ENCODE measurements around the gene CACNA1B.
"Not testable (repeated sequence)": the region's sequence is repeated elsewhere in the genome, so short reads cannot be mapped to it uniquely, and the experiment has no call there.

DNA sequence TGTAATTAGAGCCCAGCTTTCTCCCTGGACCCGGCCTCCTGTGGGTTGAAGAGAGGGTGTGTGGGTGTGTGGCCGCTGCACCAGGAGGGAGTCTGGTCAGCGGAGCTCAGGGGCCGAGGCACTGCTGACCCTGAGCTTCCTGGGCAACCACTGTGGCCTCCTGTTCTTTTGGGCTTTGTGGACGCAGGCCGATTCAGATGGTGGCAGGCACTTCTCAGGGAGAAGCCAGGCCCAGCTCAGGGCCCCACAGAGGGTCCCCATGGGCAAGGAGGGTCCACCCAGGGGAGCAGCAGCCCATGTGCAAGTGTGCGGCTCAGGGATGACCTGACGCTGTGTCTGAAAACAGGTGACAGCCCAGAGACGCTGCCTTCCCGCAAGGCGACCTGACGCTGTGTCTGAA, 11.0 kb downstream of the CACNA1B start:
- TF ChIP-seq, protein P1, sequence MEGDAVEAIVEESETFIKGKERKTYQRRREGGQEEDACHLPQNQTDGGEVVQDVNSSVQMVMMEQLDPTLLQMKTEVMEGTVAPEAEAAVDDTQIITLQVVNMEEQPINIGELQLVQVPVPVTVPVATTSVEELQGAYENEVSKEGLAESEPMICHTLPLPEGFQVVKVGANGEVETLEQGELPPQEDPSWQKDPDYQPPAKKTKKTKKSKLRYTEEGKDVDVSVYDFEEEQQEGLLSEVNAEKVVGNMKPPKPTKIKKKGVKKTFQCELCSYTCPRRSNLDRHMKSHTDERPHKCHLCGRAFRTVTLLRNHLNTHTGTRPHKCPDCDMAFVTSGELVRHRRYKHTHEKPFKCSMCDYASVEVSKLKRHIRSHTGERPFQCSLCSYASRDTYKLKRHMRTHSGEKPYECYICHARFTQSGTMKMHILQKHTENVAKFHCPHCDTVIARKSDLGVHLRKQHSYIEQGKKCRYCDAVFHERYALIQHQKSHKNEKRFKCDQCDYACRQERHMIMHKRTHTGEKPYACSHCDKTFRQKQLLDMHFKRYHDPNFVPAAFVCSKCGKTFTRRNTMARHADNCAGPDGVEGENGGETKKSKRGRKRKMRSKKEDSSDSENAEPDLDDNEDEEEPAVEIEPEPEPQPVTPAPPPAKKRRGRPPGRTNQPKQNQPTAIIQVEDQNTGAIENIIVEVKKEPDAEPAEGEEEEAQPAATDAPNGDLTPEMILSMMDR (IDR thresholded peaks at IDR 0.05; ENCODE audit: insufficient read depth, low read length): not testable (repeated sequence)
- TF ChIP-seq, protein P2, sequence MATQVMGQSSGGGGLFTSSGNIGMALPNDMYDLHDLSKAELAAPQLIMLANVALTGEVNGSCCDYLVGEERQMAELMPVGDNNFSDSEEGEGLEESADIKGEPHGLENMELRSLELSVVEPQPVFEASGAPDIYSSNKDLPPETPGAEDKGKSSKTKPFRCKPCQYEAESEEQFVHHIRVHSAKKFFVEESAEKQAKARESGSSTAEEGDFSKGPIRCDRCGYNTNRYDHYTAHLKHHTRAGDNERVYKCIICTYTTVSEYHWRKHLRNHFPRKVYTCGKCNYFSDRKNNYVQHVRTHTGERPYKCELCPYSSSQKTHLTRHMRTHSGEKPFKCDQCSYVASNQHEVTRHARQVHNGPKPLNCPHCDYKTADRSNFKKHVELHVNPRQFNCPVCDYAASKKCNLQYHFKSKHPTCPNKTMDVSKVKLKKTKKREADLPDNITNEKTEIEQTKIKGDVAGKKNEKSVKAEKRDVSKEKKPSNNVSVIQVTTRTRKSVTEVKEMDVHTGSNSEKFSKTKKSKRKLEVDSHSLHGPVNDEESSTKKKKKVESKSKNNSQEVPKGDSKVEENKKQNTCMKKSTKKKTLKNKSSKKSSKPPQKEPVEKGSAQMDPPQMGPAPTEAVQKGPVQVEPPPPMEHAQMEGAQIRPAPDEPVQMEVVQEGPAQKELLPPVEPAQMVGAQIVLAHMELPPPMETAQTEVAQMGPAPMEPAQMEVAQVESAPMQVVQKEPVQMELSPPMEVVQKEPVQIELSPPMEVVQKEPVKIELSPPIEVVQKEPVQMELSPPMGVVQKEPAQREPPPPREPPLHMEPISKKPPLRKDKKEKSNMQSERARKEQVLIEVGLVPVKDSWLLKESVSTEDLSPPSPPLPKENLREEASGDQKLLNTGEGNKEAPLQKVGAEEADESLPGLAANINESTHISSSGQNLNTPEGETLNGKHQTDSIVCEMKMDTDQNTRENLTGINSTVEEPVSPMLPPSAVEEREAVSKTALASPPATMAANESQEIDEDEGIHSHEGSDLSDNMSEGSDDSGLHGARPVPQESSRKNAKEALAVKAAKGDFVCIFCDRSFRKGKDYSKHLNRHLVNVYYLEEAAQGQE (IDR thresholded peaks at IDR 0.05; ENCODE audit: insufficient replicate concordance, low read depth): not testable (repeated sequence)
- TF ChIP-seq GABPA (IDR thresholded peaks at IDR 0.05; ENCODE audit: low read depth); POLR2AphosphoS5 (IDR thresholded peaks at IDR 0.05; ENCODE audit: low read depth); SPI1 (IDR thresholded peaks at IDR 0.05; ENCODE audit: borderline replicate concordance, low read depth): not testable (repeated sequence)
